ENCODE data around the gene COX7A2L.
A peak's percentile ranks its signal among the peaks of the same experiment; 100 is the strongest.
"Not testable (repeated sequence)": the region's sequence is repeated elsewhere in the genome, so short reads cannot be mapped to it uniquely, and the experiment has no call there.

Gene COX7A2L

GRCh38 chr2:42367835-42368234 is 6.8 kb upstream of the COX7A2L start:
- DNase-seq (ENCODE audit: low spot score): no peak

GRCh38 chr2:42366411-42366810 is 5.4 kb upstream of the COX7A2L start:
- no peak for DNase-seq (ENCODE audit: low spot score)

- no peak for DNase-seq (ENCODE audit: low spot score)
Observed at GRCh38 chr2:42364658-42365057, 3.6 kb upstream of the COX7A2L start.

GRCh38 chr2:42363413-42363812 is 2.4 kb upstream of the COX7A2L start:
- no peak for DNase-seq (ENCODE audit: low spot score)

- no peak for DNase-seq (ENCODE audit: low spot score)
Observed at GRCh38 chr2:42361728-42362283, 789 bp upstream of the COX7A2L start.

GRCh38 chr2:42360493-42360889 is 526 bp downstream of the COX7A2L start:
- no peak for DNase-seq (ENCODE audit: low spot score)

- DNase-seq (ENCODE audit: low spot score): no peak
Observed at GRCh38 chr2:42359965-42360483, 993 bp downstream of the COX7A2L start.

- DNase-seq (ENCODE audit: low spot score): no peak
Observed at GRCh38 chr2:42359304-42359964, 1.6 kb downstream of the COX7A2L start.

GRCh38 chr2:42353792-42354429 is 7.1 kb downstream of the COX7A2L start:
- DNase-seq (ENCODE audit: low spot score): no peak

- DNase-seq (ENCODE audit: low spot score): no peak
Observed at GRCh38 chr2:42351864-42352263, 9.2 kb downstream of the COX7A2L start.

GRCh38 chr2:42350434-42351063 is 10.5 kb downstream of the COX7A2L start:
- DNase-seq (ENCODE audit: low spot score): no peak

GRCh38 chr2:42348113-42348805 is 12.8 kb downstream of the COX7A2L start:
- no peak for DNase-seq (ENCODE audit: low spot score)

GRCh38 chr2:42347518-42347917 is 13.5 kb downstream of the COX7A2L start:
- not testable (repeated sequence) for DNase-seq (ENCODE audit: low spot score)

- not testable (repeated sequence) for DNase-seq (ENCODE audit: low spot score)
Observed at GRCh38 chr2:42346856-42347255, 14.2 kb downstream of the COX7A2L start.

- DNase-seq (ENCODE audit: low spot score): no peak
Observed at GRCh38 chr2:42345986-42346385, 15.0 kb downstream of the COX7A2L start.

GRCh38 chr2:42342795-42343241 is 18.2 kb downstream of the COX7A2L start:
- no peak for DNase-seq (ENCODE audit: low spot score)

- DNase-seq (ENCODE audit: low spot score): peak; percentile 92
Observed at GRCh38 chr2:42342061-42342794, 18.8 kb downstream of the COX7A2L start.

GRCh38 chr2:42340938-42341636 is 19.9 kb downstream of the COX7A2L start:
- no peak for DNase-seq (ENCODE audit: low spot score)

GRCh38 chr2:42340045-42340937 is 20.7 kb downstream of the COX7A2L start:
- no peak for DNase-seq (ENCODE audit: low spot score)

Measured in hepatic stellate cell (primary cell).